HG02759 (cell line): ENCODE results near the gene ERCC2.

ENCODE experiments used
- ATAC-seq: cut with Tn5 transposase; IDR thresholded peaks from one replicate; pipeline ENCODE4 v1.9.1; 2021; ENCODE audit warnings: mild to moderate bottlenecking, moderate library complexity; ENCODE audit not compliant: unreplicated experiment

The ERCC2 gene

GRCh38 chr19:45305421-45305820 is 65.0 kb downstream of the ERCC2 start:
- ATAC-seq, result no peak

GRCh38 chr19:45305007-45305406 is 65.4 kb downstream of the ERCC2 start:
- no peak for ATAC-seq

- no peak for ATAC-seq
Observed at GRCh38 chr19:45304141-45304926, 66.0 kb downstream of the ERCC2 start.

GRCh38 chr19:45303269-45304060 is 66.9 kb downstream of the ERCC2 start:
- ATAC-seq, result no peak

- ATAC-seq, result no peak
Observed at GRCh38 chr19:45302416-45302815, 68.0 kb downstream of the ERCC2 start.
